Measurements from ENCODE around the gene NOS1. TPM values are rescaled to one million over a fixed set of nuclear protein-coding genes. Genes with fewer than 3 reads are reported as not detected.

Gene NOS1
- total RNA-seq, 1 donor from 2014 or later, result 0.26 TPM

GRCh38 chr12:117261247-117261646 is 100.2 kb downstream of the NOS1 start:
- peak; percentile 77 for DNase-seq (ENCODE audit: low read depth)
- no peak for TF ChIP-seq CTCF (IDR thresholded peaks at IDR 0.05; ENCODE audit: insufficient read depth, low read length, severe bottlenecking)
- no peak overlapping the region for H3K4me3 ChIP-seq (ENCODE audit: low read depth, low read length)
- H3K36me3 ChIP-seq (ENCODE audit: control insufficient read depth, insufficient read depth, low read length), result no peaks in the 10 kb centered on the region
- FAIRE-seq, result no peak
- no peaks in the 10 kb centered on the region for H3K27me3 ChIP-seq (ENCODE audit: control insufficient read depth, insufficient read depth, low read length)

DNA sequence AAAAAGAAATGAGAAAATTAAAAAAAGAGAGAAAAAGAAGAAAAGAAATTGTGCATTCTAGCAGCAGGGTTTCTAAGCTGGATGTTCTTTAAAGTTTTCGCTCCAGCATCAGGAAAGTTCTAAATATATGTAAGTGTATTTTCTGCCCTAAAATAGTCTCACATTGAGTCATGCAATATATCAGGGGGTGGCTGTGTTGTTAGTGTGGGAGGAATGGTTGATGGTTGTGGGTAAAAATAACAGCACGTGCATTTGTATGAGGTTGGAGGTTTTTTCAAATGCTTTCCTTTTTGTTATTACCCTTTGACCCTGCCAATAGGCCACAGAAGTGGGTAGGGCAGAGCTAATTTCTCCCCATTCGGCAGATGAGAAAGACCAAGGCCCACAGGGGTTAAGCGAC is 106.0 kb downstream of the NOS1 start:
- FAIRE-seq (no peak), DNase-seq (ENCODE audit: low read depth) (no peak)
- Histone ChIP-seq H3K4me3 (ENCODE audit: low read depth, low read length) (no peak overlapping the region), H3K27me3 (ENCODE audit: control insufficient read depth, insufficient read depth, low read length) (no peaks in the 10 kb centered on the region), H3K36me3 (ENCODE audit: control insufficient read depth, insufficient read depth, low read length) (no peaks in the 10 kb centered on the region)
- TF ChIP-seq CTCF (IDR thresholded peaks at IDR 0.05; ENCODE audit: insufficient read depth, low read length, severe bottlenecking), result no peak

GRCh38 chr12:117243488-117243887 is 117.9 kb downstream of the NOS1 start:
- no peak for TF ChIP-seq CTCF (IDR thresholded peaks at IDR 0.05; ENCODE audit: insufficient read depth, low read length, severe bottlenecking)
- no peaks in the 10 kb centered on the region for H3K27me3 ChIP-seq (ENCODE audit: control insufficient read depth, insufficient read depth, low read length)
- H3K4me3 ChIP-seq (ENCODE audit: low read depth, low read length), result no peak overlapping the region
- DNase-seq (ENCODE audit: low read depth), result no peak
- H3K36me3 ChIP-seq (ENCODE audit: control insufficient read depth, insufficient read depth, low read length), result no peaks in the 10 kb centered on the region
- FAIRE-seq, result no peak

GRCh38 chr12:117241697-117242096 is 119.7 kb downstream of the NOS1 start:
- Histone ChIP-seq H3K36me3 (ENCODE audit: control insufficient read depth, insufficient read depth, low read length) (no peaks in the 10 kb centered on the region), H3K27me3 (ENCODE audit: control insufficient read depth, insufficient read depth, low read length) (no peaks in the 10 kb centered on the region), H3K4me3 (ENCODE audit: low read depth, low read length) (no peak overlapping the region)
- DNase-seq (ENCODE audit: low read depth), result no peak
- FAIRE-seq, result no peak
- TF ChIP-seq CTCF (IDR thresholded peaks at IDR 0.05; ENCODE audit: insufficient read depth, low read length, severe bottlenecking), result no peak

DNA sequence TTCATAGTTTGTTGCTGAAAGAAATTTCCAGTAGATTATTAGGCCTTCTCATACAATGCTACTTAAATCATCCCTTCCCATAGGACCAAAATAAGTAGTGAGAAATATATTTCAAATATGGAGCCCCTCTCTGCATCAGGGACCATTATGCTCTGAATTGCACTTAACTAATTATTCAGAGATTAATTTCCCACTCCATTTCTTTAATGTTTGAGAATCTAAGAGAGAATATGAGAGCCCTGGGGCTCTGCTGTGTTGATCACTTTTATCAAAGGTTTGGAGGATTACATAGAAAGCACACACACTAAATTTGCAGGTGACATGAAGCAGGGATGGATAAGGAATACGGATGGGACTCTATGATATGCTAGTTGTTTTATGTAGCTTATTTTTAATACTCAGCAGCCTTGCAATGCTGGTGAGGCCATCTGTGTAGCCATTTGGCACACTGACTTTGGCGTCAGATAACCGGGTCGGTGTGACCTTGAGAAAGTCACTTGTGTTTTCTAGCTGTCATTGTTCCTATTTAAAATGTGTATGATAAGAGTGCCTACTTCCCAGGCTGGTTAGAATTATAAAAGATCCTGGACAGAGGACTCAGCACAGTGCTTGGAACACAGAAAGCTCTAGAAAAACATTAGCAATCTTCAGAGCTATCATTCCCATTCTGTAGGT is 121.2 kb downstream of the NOS1 start:
- no peaks in the 10 kb centered on the region for H3K27me3 ChIP-seq (ENCODE audit: control insufficient read depth, insufficient read depth, low read length)
- no peak overlapping the region for H3K4me3 ChIP-seq (ENCODE audit: low read depth, low read length)
- no peak for TF ChIP-seq CTCF (IDR thresholded peaks at IDR 0.05; ENCODE audit: insufficient read depth, low read length, severe bottlenecking)
- DNase-seq (ENCODE audit: low read depth), result no peak
- no peaks in the 10 kb centered on the region for H3K36me3 ChIP-seq (ENCODE audit: control insufficient read depth, insufficient read depth, low read length)
- no peak for FAIRE-seq

DNA sequence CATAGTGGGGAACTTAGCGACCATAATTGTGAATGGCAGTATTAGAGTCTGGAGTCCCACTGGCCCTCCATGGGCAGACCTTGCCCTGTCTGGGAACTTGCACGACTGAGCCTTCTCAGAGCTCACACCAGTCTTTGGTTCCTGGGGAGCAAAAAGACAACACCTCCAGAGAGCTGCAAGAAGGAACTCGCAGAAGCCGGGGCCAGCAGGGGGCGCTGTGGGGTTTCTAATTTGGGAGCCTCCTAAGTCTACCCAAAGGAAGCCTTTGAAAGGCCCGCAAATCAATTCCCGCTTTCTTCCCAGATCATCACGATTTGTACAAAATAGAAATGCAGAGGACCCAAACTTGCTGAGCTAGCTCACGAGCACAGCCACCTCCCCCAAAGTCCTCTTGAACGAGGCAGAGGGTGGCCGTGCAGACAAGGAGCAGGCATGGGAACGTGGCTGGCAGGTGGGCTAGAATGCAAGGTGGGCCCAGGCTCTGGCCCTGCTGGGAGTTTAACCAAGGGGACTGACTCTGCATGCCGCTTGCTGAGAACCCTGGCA is 124.9 kb downstream of the NOS1 start:
- Histone ChIP-seq H3K27me3 (ENCODE audit: control insufficient read depth, insufficient read depth, low read length) (no peaks in the 10 kb centered on the region), H3K4me3 (ENCODE audit: low read depth, low read length) (no peak overlapping the region), H3K36me3 (ENCODE audit: control insufficient read depth, insufficient read depth, low read length) (no peaks in the 10 kb centered on the region)
- DNase-seq (ENCODE audit: low read depth) (peak; percentile 35), FAIRE-seq (no peak)
- TF ChIP-seq CTCF (IDR thresholded peaks at IDR 0.05; ENCODE audit: insufficient read depth, low read length, severe bottlenecking), result peak; percentile 80
